NCI-H187 (cell line): ENCODE results near the gene DDX1.
"Not testable (repeated sequence)": the region's sequence is repeated elsewhere in the genome, so short reads cannot be mapped to it uniquely, and the experiment has no call there.

Experiments
- DNase-seq, 2 experiments: peaks; one replicate each; lab custom pipeline; 2025; lab: John Stamatoyannopoulos, UW

DDX1 gene

GRCh38 chr2:15595936-15596335 lies 4.3 kb downstream of the DDX1 start:
- no peak for DNase-seq

GRCh38 chr2:15596350-15596749 lies 4.7 kb downstream of the DDX1 start:
- no peak for DNase-seq

- no peak for DNase-seq
Measured at GRCh38 chr2:15596968-15597367, 5.3 kb downstream of the DDX1 start.

GRCh38 chr2:15599994-15600393 lies 8.3 kb downstream of the DDX1 start:
- no peak for DNase-seq

GRCh38 chr2:15601681-15602080 lies 10.0 kb downstream of the DDX1 start:
- no peak for DNase-seq

GRCh38 chr2:15602393-15602792 lies 10.7 kb downstream of the DDX1 start:
- no peak for DNase-seq

- DNase-seq: no peak
Measured at GRCh38 chr2:15603044-15603765, 11.5 kb downstream of the DDX1 start.

- no peak for DNase-seq
Measured at GRCh38 chr2:15603948-15604347, 12.3 kb downstream of the DDX1 start.

- no peak for DNase-seq
Measured at GRCh38 chr2:15605721-15606120, 14.1 kb downstream of the DDX1 start.

- DNase-seq: no peak
Measured at GRCh38 chr2:15606481-15607441, 15.1 kb downstream of the DDX1 start.

- no peak for DNase-seq
Measured at GRCh38 chr2:15607709-15608391, 16.2 kb downstream of the DDX1 start.

GRCh38 chr2:15608392-15608761 lies 16.7 kb downstream of the DDX1 start:
- DNase-seq: no peak

GRCh38 chr2:15609341-15610042 lies 17.8 kb downstream of the DDX1 start:
- DNase-seq: no peak

GRCh38 chr2:15610430-15610952 lies 18.8 kb downstream of the DDX1 start:
- no peak for DNase-seq

GRCh38 chr2:15612101-15612500 lies 20.4 kb downstream of the DDX1 start:
- DNase-seq: not testable (repeated sequence)

GRCh38 chr2:15613736-15614429 lies 22.2 kb downstream of the DDX1 start:
- no peak for DNase-seq

- no peak for DNase-seq
Measured at GRCh38 chr2:15614545-15615300, 23.1 kb downstream of the DDX1 start.

GRCh38 chr2:15615301-15615920 lies 23.7 kb downstream of the DDX1 start:
- DNase-seq: no peak

- no peak for DNase-seq
Measured at GRCh38 chr2:15616429-15616828, 24.8 kb downstream of the DDX1 start.
